Measurements from ENCODE around the gene YY1AP1.
"Not testable (repeated sequence)": the region's sequence is repeated elsewhere in the genome, so short reads cannot be mapped to it uniquely, and the experiment has no call there.

The YY1AP1 gene

DNA sequence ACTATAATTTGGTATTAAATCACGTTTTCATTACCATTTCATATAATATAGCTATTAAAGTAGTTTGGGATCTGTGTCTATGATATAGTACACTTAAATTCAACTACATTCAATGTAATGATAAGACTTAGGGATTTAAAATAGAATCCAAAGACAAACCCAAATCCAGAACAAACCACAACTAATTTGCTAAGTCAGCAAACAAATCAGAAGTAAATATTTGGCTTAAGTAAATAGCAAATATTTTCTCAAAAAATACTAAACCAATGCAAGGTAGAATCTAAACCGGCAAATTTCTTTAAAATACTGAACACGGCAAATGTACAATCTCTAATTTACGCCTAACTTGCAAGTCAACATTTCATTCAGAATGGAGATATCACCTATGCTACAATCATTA lies 16.8 kb downstream of the YY1AP1 start:
- TF ChIP-seq, protein P1, sequence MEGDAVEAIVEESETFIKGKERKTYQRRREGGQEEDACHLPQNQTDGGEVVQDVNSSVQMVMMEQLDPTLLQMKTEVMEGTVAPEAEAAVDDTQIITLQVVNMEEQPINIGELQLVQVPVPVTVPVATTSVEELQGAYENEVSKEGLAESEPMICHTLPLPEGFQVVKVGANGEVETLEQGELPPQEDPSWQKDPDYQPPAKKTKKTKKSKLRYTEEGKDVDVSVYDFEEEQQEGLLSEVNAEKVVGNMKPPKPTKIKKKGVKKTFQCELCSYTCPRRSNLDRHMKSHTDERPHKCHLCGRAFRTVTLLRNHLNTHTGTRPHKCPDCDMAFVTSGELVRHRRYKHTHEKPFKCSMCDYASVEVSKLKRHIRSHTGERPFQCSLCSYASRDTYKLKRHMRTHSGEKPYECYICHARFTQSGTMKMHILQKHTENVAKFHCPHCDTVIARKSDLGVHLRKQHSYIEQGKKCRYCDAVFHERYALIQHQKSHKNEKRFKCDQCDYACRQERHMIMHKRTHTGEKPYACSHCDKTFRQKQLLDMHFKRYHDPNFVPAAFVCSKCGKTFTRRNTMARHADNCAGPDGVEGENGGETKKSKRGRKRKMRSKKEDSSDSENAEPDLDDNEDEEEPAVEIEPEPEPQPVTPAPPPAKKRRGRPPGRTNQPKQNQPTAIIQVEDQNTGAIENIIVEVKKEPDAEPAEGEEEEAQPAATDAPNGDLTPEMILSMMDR (IDR thresholded peaks at IDR 0.05; ENCODE audit: low read depth, low read length) = no peak
- H3K4me3 ChIP-seq (replicated peaks in 1 of 2; ENCODE audit: low read depth in 2 of 2, low read length in 2 of 2) = no peak overlapping the region
- DNase-seq (ENCODE audit: low read depth in 2 of 2) = no peak

DNA sequence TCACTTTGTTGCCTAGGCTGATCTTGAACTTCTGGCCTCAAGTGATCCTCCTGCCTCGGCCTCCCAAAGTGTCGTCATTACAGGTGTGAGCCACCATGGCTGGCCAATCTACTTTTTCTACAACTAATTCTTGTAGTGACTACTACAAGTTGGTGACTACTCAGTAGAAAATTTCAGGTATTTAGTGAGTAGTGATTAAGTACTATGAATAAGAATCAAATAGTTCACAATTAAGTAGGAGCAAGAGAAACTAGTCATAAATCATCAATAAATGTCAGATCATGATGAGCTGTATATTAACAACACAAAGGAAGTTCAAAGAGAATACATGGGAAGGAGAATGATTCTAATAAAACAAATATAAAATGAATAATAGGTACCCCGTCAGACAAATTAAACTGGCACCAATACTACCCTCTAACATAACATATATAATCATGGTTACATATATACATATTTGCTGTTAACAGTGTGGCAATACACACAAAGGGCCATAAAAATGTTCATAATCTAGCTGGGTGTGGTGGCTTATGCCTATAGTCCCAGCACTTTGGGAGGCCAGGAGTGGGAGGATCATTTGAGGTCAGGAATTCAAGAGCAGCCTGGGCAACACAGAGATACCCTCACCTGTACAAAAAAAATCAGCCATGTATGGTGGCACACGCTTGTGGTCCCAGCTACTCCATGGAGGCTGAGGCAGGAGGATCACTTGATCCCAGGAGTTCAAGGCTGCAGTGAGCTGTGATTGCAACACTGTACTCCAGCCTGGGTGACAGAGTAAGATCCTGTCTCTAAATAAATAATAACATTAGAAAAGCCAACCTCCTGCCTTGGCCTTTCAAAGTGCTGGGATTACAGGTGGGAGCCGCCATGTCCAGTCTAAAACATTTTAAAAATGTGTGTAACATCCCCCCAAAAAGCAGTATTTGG lies 19.1 kb downstream of the YY1AP1 start:
- TF ChIP-seq, protein P1 (IDR thresholded peaks at IDR 0.05; ENCODE audit: low read depth, low read length) = no peak
- no peak for DNase-seq (ENCODE audit: low read depth in 2 of 2)
- no peak overlapping the region for H3K4me3 ChIP-seq (replicated peaks in 1 of 2; ENCODE audit: low read depth in 2 of 2, low read length in 2 of 2)

DNA sequence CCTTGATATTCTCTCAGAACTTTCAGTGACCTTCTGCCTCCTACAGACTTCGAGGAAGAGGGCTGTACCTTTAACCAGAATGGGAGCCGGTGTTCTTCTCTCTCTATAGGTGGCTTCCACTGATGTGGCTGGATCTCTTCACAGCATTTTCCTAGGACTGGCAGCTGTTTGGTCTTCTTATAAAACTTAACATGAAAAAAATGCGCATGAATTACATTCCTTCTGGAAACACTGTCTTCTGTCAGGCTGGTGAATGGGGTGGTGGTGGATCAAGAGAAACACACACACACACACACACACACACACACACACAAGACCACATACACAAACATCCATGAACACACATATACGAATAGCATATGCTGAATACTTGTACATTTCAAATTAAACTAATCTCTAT lies 27.3 kb downstream of the YY1AP1 start:
- DNase-seq (ENCODE audit: low read depth in 2 of 2); H3K4me3 ChIP-seq (replicated peaks in 1 of 2; ENCODE audit: low read depth in 2 of 2, low read length in 2 of 2): not testable (repeated sequence)

DNA sequence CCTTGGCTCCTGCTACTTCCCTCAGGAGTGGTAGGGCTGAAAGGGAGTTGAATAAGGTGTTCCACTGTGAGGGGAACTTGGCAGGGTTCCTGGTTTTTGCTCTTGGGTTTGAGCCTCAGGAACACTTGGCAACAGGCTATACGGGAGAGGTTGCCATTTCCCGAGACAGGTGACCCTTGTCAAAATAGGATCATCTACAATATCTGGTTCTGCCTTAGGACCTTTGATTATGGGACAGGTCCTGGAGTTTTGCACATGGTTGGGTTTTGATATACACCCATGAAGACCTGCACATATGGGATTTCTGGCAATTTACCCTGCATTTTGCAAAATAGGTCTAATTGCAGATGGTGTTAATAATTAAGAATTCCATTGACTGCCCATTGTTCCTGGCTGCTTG lies 31.1 kb downstream of the YY1AP1 start:
- DNase-seq (ENCODE audit: low read depth in 2 of 2) = no peak
- H3K4me3 ChIP-seq (replicated peaks in 1 of 2; ENCODE audit: low read depth in 2 of 2, low read length in 2 of 2) = no peak overlapping the region
- TF ChIP-seq, protein P1 (IDR thresholded peaks at IDR 0.05; ENCODE audit: low read depth, low read length) = no peak

DNA sequence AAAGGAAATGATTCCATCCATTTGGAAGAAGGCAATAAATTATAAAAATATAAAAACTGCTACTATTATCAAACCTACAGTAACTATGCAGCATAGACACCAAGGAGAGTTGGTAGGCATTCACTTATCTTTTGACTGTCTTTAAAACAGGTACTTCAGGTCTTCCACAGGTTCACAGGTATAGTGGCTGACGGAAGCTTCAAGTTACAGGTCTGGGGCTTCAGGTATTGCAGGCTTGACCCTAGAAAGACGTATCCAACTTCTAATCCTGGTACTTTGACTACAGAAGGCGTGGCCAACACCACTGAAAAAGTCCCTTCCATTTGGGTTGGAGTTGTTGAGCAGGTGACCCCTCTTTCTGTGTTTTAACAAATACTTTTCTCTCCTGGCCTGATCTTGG lies 35.6 kb downstream of the YY1AP1 start:
- TF ChIP-seq, protein P1 (IDR thresholded peaks at IDR 0.05; ENCODE audit: low read depth, low read length) = no peak
- DNase-seq (ENCODE audit: low read depth in 2 of 2) = no peak

DNA sequence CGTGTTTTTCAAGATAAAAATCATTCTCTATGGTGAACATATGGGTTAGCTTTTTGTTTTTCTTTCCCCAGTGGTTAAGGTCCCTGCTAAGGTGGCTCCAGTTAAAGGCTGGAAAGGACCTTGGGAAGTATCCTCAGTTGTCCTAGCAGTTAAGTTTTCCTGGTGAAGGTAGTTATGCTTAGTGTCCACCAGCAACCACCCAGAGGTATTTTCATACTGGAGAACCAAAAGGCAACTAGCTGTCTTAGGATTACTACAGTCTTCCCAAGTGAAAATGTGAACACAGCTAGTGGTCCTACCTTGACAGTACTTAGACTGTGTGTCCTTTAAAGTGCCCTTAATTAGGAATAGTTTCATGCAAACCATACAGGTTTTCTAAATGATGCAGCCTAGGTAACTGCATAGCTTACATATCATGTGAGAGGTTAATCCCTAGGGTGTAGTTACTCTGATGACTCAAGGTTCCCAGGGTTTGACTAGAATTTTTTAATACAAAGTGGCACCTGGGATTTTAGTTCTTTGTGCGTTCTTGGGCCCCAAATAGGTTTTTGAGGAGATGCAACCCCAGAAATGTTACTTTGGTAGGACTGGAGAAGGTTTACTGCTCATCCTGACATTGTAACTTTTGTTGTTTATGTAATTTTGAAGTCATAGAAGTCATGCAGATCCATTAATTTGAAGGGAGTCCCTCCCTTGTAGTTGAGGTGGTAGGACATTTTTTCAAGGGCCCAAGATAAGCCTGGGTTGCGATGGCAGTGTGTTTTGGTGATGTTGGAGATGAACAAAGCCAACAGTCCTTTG lies 36.5 kb downstream of the YY1AP1 start:
- peak in 1 of 2 donors; percentile 35 for DNase-seq (ENCODE audit: low read depth in 2 of 2)
- no peak overlapping the region for H3K4me3 ChIP-seq (replicated peaks in 1 of 2; ENCODE audit: low read depth in 2 of 2, low read length in 2 of 2)
- TF ChIP-seq, protein P1 (IDR thresholded peaks at IDR 0.05; ENCODE audit: low read depth, low read length) = no peak

More for the DNA sequence above, 35.6 kb downstream of the YY1AP1 start:
- H3K4me3 ChIP-seq (replicated peaks in 1 of 2; ENCODE audit: low read depth in 2 of 2, low read length in 2 of 2) = no peak overlapping the region

DNA sequence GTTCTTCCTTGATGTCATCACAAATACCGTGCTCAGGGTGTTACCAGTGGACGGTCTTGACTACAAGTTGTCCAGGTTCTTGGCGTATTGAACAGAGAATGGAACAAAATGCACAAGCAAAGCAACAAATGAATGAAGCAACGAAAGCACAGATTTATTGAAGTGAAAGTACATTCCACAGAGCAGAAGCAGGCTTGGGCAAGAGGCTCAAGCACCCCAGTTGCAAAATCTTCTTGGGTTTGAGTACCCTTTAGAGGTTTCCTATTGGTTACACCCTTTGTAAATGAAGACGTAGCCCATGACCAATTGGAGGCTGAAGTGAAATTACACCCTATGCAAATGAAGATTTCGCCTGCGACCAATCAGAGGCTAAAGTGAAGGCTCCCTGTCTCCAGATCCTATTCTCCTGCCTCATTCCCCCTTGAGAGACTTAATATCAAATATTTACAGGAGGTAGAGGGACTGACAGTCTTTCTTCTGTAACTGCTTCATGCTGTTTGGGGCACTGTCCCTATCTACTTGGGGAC lies 38.3 kb downstream of the YY1AP1 start:
- TF ChIP-seq, protein P1 (IDR thresholded peaks at IDR 0.05; ENCODE audit: low read depth, low read length) = no peak
- no peak overlapping the region for H3K4me3 ChIP-seq (replicated peaks in 1 of 2; ENCODE audit: low read depth in 2 of 2, low read length in 2 of 2)
- no peak for DNase-seq (ENCODE audit: low read depth in 2 of 2)

Measured in cardiac fibroblast (primary cell).